ENCODE data around the gene RALGPS1.
A peak's percentile ranks its signal among the peaks of the same experiment; 100 is the strongest.

RALGPS1 gene

DNA sequence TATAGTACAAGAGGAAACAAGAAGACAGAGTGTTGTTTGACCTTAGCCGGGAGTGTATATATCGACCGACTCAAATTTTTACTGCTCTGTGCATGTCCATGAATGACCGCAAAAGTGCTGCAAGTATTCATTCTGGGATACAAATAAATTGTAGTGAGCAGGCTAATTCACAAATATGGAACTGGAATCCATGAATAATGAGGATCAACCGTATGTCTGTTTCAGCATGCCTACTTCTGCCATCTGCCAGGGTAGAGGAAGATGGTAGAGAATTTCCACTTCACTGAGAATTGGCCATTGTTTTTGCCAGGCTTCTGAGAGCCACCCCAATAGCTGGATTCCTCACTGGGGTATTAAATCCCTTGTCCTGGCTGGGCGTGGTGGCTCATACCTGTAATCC is 8.5 kb upstream of the RALGPS1 start:
- no peak for DNase-seq

DNA sequence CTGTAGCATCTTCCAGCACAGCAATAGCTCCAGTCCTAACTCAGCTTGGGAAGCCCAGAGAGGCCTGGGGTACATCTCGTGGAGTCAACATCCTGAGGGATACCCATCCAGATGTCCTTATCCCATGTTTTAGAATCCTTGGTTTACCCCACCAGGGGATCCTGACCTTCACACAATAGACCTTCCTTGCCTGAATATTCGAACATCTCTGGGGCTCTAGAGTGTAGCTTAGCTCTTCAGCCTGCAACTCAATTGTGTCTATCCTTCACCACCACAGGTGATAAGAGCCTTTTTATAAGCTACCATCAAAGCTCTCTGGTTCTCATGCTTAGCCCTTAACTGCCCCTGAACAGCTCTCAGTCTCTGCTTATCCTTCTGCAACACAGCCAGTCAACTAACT is 7.5 kb upstream of the RALGPS1 start:
- no peak for DNase-seq

DNA sequence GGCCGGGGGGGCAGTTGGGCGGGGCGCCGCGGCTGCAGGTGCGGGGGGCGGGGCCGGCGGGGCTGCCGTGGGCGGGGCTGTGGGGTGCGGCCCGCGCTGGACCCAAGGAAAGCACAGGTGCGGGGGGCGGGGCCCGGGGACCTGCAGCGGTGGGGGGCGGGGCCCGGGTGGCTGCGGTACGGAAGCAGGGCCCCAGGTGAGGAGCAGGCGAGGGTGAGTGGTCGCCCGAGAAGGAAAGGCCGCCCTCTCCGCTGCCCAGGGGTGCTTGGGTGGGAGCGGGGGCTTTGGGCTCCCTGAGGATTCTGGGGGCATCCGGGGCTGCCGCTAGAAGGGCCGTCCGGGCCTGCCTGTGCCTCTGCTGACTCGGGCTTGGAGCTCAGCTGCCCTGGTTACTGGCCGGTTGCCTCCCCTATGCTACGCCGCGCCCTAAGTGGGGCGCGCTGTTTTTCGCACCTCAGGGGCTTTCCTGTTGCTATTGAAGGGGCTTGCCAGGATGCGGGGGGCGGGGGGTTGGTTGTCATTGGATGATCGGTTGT is 767 bp downstream of the RALGPS1 start:
- no peak for DNase-seq

DNA sequence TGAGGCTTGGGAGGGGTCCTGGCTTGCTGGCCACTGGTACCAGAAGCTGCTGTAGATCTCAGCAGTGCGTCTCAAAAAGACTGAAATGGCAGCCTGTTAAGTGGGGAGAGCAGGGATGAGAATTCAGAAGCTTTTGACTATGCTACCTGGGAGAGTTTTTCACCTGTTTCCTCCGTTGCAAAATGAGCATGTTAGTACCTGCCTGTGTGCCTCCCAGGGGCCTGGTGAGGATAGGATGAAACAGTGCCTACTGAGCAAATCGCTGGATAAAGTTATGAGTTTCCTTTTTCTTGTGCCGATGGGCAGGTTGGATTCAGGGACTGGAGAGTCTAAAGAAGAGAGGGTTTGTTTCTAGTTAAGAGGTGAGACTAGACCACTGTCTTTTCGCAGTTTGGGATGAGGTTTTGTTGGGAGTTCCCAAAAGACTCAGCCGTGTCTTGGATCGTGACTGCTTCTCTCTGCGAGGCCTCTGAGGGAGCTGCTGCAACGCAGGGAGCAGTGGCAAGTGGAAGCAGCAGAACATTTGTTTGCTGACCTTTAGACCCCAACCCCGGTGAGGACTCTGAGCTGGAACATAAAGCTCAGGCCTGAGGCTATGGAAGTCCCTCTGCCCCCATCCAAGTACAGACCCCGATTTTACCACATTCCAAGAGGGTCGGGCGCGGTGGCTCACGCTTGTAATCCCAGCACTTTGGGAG is 1.4 kb downstream of the RALGPS1 start:
- no peak for DNase-seq

DNA sequence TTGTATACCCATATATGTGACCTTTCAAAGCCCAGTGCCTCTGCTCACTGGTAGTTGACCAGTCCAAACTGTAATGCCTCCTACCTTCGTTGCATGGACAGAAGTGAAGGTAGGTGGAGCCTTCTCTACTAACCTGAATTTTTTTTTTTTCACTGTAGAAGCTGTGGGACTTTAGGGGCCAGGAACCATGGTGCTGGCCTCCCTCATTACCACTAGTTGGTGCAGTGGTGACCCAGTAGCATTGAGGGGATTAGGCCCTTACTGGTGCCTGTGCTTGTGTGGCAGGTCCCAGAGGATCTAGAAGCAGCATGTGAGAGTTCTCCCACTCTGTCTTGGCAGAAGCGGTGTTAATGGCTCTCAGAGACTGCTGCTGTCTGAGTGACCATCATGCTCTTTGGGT is 2.3 kb downstream of the RALGPS1 start:
- DNase-seq: no peak

DNA sequence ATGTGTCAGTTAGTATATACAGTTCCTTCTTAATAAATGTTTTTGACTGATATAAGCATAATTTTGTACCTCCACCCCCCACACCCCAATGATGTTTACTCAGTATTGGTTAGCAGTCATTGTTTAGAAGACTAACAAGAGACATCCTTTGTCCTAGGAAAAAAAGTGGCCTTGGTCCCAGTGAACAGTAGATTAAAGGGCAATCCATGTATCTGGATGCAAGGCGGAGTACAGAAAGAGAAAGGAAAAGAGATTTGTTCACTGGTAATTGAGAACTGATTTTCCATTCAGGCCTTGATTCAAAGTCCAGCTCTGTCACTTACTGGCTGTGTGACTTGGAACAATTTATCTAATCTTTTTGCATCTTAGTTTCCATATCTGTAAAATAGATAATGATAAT is 4.6 kb downstream of the RALGPS1 start:
- no peak for DNase-seq

DNA sequence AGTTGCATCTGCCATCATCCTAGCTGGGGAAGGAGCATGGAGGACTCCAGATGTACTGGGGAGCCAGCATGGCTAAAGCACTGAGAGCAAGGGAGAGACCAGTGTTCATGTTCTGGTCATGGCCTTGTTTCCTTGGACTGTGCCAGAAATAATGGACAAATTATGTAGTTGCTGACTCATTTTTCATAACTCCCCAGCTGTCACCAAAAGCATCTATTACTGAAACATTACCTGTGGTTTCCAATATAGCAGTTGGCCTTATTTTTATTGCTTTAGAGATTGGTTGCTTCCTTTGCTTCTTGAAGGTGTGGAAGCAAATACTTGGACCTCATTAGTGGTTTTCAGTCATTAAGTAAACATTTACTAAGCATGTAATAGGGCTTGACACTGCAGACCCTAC is 11.3 kb downstream of the RALGPS1 start:
- DNase-seq: no peak

DNA sequence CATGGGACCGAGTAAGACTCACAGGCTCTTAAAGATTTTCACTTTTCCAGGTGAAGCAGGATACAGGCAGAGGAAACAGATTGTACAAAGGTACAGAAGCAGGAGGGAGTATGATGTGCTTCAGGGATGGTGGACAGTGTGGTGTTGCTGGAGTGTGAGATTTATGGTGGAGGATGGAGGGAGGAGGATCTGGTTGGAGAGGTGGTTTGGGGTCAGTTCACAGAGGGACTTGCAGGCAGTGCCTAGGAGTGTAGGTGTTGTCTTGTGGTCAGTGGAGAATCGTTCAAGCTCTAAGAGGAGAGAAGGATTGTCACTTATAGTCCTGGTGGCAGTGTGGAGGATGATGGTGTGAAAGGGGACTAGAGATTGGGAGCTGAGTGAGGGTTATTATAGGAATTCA is 11.8 kb downstream of the RALGPS1 start:
- DNase-seq: no peak

DNA sequence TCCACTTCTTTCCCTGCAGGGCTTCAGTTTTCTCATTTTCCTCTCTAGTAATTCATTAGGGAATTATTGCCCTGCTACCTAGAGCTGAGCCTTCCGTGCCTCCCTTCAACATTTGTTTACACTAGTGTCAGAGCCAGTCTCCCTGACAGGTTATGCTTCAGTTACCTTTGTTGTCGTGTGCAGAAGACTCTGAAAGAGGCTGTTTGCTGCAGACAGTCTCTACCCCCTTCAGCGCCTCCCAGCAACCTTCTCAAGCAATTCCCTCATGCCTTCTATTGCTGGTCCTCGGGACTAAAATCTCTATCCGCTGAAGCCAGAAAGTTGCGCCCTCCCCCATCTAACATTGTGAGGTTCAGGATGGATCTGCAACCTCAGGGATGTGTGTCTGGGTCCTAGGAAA is 12.8 kb downstream of the RALGPS1 start:
- no peak for DNase-seq

DNA sequence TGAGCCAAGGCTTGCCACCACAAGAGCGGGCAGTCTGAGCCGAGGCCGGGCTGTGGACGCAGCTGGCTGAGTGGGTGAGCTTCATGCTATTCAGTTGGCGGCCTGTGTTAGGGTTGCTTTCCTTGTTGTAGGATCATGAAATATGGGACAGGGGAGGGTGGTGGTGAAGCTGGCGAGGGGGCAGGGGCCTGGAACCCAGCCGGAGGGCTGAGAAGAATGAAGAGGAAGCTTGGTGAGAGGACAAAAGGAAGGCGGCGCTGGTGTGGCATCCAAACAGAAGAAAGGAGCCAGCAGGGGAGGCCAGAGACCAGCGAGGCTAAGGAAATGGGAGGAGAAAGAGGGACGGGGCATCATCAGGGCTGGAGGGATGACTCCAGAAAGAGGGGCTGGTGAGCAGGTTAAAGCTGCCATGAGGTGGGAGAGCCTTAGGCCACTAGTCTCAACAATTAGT is 18.3 kb downstream of the RALGPS1 start:
- no peak for DNase-seq

DNA sequence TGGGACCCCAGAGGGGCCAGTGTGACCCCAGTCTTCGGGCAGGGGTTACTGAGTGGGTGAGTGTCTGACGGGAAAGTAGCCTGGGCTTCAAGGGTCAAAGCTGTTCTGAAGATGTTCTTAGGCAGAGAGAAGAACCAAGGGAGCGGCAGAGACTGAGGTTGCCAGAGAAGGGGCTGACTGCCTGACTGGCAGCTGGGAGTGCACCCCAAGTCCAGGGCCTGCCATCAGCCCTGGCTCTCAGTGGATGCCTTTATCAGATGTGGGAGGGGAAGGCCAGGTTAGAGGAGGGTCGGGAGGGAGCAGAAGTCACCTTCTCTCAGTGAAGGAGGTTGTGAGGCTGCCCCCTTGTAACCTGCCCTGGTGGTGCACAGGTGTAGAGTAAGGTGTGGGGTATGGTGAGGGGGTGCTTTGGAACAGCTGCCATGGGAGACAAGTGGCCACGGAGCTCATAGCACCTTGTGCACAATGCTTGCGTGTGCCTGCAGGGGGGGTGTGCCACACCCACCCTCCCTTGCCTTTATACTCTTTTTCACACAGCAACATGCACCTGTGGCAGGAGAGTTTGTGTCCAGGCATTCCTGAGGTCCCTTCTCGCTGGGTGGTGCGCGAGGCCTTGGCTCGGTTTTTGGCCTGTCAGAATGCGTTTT is 18.9 kb downstream of the RALGPS1 start:
- DNase-seq: no peak

DNA sequence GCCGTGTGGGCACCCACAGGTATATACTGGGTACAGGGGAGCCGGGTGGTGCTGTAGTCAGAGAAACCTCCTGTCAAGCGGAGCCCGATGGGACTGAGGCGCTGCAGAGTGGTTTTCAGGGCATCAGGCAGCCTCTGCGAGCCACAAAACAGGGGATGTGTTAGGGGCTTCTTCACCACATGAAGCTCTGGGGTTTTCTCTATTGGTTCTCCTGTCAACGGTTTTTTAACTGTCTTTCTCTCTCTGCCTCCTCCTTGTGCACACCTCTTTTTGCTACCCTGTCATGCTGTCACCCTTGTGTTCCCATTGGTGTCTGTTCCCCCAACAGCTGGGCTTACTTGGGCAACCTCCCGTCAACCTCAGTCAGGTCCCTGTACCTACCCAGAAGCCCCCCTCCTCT is 19.9 kb downstream of the RALGPS1 start:
- no peak for DNase-seq

DNA sequence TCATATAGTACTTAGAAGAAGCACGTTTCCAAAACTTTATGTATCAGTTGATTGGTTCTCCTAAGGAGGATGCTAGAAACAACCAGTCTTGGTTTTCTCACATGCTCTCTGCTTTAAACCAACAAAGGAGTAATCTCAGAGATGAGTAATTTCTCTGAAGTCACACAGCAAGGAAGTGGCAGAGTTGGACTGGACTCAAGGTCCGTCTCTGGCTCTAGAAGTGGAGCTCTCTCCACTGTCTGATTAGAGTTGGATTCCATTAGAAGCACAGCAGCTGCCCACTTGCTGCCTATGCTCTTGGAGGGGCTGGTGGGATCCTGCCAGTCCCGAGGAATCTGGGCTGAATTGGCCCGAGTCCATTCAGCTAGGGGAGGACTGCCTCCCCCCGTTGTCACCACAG is 21.0 kb downstream of the RALGPS1 start:
- no peak for DNase-seq

DNA sequence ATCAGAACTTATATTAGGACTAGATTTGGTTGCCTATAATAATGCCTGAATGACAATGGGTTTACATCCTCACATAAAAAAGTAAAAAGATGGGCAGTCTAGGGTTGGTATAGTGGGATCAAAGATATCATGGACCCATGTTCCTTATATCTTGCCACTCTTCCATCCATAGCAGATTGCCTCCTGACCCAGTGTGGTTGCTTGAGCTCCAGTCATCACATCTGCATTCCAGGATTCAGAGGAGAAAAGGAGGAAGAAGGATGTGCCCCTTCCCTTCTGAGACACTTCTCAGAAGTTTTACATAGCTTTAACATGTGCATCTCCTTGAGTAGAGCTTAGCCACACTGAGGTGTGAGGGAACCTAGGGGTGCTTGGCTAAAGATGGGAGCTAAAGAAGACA is 22.9 kb downstream of the RALGPS1 start:
- DNase-seq: no peak

DNA sequence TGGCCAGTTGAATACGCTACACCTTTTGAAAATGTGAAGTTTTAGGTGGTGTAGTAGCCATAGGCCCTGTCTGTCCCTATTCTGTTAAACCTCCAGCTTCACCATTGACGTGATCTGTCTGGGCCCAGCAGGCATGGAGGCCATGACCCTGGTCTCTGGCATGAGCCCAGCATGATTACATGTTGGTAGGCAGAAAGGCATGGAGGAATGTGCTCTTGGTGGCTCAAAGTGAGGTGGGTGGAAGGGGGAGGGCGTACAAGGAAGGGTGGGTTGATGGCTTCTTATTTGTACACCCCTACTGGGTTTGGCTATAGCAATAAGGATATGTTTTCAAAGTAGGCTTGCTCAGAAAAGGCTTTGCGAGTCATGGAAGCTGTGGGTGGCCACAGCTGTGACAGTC is 23.7 kb downstream of the RALGPS1 start:
- peak; percentile 4 for DNase-seq

DNA sequence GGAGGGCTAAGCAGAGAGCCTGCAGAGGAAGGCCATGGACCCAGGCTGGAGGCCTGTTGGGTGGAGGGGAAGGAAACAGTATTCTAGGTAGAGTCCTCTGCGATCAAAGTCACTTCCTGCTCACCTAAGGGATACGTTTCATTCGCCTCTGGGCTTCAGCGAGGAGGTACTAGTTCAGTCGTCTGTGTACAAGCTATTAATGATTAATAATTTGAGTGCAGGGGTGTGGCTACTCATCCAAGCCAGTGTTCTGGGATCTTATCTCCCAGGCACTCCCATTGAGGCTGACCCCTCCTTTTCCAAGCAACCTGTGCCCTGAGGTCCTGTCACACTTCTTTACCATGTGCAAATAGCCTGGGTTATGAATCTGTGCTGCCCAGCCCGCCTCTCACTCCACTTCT is 25.2 kb downstream of the RALGPS1 start:
- DNase-seq: no peak

DNA sequence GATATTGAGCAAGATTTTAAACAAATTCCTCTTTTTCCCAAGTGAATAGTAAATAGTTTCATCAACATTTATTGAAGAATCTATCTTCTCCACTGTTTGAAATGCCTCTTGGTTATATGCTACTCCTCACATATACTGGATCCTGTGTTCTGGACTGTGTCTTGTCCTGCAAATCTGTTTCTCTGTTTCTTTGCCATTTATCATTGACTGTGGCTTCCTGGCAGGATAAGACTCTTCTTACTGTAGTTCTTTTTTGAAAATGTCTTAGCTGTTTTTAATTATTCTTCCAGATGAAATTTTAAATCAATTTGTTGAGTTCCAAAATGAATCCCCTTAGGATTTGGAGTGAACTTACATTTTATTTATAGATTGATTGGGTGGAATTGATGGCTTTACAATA is 27.8 kb downstream of the RALGPS1 start:
- DNase-seq: no peak

DNA sequence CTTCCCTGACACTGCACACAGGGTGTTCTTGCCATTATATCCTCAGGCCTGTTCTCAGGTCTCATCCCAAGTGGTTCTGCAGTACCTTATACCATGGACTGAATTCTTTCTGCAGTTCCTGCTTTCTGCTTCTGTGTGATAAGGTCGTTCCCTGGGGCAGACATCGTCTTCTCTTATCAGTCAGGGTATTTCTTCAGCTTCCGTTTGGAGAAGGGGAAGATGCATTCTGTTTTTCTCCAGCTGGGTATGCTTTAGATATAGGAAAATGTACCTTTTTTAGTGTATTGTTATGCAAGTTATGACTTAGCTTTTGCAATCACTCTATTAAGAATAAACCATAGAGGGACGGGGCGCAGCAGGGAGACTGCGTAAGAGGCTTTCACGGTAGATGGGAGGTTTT is 31.1 kb downstream of the RALGPS1 start:
- DNase-seq: no peak

DNA sequence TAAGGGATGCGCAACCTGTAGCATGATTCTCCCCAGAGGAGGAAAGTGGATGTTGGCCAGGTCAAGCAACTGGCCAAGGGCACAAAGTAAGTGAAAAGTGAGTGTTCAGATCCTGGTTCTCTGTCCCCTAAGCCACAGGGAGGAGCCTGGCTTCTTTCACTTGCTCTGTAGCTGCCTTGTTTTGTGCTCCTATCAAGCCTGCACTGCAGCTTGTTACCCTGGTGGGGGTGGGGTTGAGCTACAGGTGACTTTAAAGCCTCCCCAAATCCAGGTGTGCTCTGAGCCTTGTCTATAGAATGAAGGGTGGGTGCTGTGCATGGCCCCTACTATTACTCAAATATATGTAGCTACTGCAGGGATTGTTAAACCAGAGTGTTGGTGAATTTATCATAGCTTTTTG is 32.9 kb downstream of the RALGPS1 start:
- DNase-seq: no peak

DNA sequence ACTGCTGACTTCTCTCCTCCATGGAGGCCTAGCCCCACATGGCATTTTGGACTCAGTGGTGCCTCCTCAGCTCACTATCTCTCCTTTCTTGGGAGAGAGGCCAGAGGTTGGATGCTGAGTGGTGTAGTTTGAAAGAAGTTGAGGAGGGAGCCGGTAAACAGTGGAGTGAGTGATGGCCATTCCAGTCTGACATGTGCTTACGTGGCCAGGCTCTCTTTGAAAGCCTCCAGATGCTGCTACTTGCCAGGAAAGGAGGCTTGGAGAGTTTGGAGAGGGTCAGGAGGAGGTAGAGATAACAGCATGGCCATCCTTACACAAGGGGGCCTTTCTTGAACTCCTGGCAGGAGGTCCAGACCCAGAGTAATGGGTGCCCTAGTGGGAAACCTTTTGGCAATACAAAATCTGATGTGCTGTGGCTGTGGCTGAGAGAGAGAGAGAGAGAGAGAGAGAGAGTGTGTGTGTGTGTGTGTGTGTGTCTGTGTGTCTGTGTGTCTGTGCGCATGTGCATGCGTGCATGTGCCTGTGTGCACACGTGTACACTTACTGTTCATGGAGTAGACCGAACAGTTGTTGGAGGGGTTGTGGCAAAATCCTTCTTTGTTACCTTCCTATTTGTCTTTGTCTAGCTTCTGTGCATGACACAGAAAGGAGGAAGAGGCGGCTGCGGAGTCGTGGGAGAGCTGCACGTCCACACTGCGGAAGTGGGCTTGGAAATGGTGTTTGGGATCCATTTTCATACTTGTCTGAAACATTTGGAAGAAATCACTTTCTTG is 37.8 kb downstream of the RALGPS1 start:
- peak; percentile 57 for DNase-seq

DNA sequence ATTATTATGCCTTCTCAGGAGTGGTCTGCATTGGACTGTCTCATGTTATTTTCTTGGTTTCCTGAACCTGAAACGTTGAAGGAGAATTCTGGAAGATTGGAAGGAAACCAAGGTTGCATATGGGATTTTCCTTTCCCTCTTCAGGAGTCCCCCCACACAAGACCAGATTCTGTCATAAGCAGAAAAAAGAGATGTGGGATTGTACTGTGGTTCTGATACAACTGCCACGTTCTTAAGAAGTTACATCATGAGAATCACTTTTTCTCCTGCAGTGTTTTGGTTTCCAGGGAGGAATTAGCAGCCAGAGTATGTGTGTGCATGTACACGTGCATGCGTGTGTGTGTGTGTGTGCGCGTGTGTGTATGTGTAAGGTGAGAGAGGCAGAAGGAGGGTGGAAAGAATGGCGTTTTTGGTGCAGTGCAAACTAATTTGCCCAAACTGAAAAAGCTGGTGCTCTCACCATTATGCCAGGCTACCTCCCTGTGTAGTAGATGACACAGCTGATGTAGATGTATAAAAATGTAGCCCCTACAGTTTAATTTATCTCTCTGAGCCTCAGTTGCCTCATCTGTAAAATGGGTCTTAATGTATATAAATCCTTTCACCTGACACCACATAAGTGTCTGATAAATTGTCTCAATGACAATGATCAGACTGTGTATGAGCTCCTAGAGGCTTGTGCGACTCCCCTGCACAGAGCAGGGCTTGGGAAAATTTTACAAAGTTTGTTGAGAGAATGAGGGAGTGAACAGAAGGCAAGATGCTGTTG is 38.6 kb downstream of the RALGPS1 start:
- peak; percentile 80 for DNase-seq

DNA sequence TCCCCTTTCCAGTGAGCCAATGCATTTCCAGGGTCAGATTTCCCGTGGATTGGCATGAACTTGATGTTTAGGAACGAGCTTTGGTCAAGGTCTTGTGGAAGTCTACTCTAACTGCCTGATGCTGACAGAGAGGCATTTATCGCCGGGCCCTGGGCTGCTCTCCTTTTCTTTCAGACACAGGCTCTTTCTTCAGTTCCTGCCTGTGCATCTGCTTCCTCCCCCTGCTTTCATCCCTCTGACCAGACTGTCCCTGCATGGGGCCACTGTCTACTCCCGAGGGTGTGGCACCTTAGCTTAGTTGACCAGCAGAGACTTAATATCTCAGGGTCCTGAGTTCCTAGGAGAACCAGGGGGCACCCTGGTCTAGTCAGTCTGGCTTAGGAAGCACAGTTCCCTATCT is 41.2 kb downstream of the RALGPS1 start:
- DNase-seq: no peak
